NCI-H2196 treated with DMSO at 0.1 percent for 48 hours (cell line): ENCODE results near the gene GGT6.

Source experiments
- DNase-seq: peaks from one replicate; lab custom pipeline; 2025; ENCODE audit not compliant: unreplicated experiment; lab: John Stamatoyannopoulos, UW

The GGT6 gene

DNA sequence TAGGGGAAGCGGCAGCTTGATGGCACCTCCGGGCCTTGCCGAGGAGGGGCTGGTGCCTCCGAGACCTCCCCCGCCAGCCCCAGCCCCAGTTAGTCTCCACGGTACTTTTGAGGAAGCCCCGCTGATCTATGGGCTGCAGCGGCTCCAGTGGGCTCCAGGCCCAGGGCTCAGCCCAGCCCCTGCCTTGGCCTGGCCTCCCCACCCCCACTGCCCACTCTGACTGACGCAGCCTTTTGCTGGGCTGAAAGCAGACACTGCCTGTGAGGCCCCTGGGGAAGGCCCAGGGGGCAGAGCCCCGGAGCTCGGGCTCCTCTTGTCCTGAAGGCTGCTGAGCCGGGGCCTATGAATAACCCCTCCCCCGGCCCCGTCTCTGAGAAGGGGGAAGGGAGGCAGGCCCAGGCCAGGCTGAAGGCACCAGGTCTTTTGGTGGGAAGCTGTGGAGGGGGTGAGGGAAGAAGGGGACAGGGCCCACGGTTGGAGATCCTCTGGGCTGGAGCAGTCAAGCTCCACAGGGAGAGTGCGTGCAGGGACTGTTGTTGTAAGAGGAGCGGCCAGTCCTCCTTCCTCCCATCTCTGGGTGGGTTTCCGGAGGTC is 16.4 kb upstream of the GGT6 start:
- no peak for DNase-seq

DNA sequence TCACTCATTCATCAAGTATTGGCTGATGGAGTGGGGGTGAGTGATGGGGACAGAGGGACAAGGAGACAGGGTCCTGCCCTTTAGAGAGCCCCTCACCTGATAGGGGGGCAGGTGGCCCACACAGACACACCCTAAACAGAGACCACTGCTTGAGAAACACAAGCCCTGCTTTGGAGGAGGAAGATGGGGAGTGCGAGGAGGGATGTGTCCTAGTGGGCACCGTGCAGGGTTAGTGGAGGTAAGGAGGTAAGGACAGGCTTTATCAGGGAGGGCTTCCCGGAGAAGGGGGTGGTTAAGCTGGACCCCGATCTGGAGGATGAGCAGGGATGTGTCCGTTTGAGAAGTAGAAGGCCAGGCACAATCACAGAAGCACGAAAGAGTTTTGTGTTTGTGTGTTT is 15.8 kb upstream of the GGT6 start:
- DNase-seq, result no peak

DNA sequence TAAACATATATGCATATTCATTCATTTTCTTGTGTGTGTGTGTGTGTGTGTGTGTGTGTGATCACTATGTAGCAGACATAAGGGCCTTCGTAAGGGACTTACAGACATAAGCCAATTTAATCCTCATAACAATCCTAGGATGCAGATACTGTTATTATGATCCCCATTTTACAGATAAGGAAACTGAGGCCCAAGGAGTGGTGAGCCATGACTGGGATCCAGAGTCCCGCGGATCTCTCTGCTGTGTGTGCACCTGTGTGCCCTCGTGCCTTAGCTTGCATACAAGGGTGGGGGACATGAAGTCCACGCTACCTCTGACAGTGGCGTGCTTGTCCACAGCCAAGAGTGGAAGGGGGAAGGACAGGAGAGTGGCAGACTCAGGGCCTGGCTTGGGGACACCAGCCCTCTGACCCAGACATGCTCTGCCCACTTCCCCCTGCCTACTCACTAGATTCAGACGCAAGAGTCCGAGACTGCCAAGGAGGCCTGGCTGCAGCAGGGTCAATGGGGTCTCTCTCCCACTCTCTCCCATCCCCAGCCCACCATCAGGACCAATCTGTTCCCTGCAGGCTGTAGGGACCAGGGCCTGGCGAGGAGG is 14.2 kb upstream of the GGT6 start:
- no peak for DNase-seq

DNA sequence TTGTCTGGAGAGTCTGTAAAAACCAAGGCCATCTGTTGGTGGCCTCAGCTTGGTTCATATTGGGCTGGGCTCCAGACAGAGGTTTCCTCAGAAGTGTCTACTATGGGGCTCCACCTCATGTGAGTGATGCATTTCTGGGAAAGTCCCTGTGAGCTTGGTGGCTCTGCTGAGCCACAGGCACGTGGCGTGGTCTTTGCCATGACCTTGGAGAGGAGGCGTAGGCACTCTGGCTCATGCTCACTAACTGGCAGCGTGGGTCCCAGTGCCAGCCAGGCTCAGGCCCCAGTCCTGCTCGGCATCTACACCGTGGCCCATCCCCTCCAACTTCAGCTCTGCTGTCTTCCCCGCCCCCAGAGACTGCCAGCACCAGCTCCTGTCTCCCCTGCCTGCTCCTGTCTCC is 13.3 kb upstream of the GGT6 start:
- DNase-seq, result no peak

DNA sequence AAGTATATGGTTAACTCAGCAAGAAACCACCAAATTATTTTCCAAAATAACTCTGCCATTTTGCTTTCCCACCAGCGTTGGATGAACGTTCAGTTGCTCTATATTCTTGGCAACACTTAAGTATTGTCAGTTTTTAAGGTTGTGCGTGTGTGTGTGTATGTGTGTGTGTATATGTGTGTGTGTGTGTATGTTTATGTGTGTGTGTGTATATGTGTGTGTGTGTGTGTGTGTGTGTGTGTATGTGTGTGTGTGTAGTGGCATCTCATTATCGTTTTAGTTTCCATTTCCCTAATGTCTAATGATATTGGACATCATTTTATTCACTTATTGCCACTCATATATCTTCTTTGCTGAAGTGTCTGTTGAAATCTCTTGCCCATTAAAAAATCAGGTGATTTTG is 12.7 kb upstream of the GGT6 start:
- DNase-seq, result no peak

DNA sequence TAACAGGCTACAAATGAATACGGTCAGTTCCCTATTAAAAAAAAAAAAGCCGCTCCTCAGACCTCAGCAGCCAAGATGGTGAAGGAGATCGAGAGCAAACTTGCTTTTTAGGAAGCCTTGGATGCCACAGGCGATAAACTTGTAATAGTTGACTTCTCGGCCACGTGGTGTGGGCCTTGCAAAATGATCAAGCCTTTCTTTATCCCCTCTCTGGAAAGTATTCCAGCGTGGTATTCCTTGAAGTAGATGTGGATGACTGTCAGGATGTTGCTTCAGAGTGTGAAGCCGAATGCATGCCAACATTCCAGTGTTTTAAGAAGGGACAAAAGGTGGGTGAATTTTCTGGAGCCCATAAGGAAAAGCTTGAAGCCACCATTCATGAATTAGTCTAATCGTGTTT is 11.8 kb upstream of the GGT6 start:
- no peak for DNase-seq

DNA sequence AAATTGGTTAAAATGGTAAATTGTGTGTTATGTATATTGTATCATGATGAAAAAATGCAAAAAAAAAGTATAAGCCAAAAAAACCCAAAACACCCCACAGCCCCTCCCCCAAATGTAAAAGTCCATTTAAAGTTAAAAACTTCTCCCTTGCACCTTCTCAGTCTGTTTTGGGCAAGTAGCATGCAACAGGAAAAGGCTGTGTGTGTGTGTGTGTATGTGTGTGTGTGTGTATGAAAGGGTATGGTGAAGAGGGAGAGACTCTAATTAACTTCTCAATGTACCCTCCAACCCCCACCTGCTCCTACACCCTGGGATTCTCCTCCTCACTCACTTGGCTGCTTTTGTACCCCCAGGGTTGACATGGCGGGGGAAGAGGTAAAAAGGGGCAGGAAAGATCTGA is 9.2 kb upstream of the GGT6 start:
- no peak for DNase-seq

DNA sequence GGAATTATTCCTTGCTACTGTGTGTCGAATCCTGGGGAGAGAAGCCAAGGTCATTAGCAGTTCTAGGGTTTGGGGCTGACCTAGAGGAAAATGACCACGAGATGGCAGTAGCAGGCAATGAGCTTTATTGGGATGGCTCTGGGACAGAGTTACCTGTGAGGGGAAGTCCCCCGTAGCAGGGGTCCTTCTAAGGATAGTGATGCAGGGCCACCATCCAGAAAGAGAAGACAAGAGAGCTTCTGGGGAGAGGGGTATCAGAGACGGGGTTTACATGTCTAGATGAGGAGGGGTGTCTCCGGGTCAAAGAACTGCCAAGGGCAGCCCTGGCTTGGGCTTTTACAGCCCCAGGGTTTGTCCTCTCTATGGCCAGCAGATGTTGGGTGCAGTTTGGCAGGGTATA is 6.4 kb upstream of the GGT6 start:
- DNase-seq, result no peak

DNA sequence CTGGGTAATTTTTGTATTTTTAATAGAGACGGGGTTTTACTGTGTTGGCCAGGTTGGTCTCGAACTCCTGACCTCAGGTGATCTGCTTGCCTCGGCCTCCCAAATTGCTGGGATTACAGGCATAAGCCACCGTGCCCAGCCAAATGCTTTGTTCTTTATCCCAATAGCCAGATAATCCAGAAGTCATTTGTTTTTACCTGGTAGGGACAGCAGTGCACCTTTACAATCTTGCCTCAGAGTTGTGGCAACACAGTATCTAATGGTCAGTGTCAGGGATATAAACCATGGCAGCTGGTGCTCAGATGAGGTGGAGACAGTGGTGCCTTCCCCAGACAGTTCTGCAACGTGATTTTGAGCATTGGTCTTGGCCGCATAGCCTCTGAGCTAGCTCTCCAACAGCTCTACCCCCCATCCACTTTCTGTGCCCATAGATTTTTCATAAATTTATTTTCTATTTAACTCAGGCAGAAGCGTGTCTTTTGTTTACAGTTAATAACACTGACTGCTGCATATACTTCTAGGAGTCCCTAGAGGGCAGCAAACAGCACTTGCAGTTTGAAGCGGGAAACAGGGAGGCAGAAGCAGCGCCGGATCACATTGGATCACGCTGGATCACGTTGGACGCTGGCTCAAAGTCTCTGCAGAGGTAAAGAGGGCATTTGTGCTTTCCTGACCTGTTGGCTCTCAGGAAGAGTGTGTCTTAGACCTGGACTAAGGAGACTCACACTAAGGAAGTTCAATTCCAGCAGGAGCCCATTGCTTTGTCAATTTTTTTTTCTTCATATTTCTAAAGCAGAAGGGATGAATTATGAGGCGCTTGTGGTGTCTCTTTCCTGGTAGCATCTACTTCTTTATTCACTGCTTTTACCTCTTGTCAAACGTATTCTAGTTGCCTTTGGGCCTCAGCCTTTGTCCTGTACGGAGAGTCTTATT is 5.1 kb upstream of the GGT6 start:
- DNase-seq, result peak; percentile 69

DNA sequence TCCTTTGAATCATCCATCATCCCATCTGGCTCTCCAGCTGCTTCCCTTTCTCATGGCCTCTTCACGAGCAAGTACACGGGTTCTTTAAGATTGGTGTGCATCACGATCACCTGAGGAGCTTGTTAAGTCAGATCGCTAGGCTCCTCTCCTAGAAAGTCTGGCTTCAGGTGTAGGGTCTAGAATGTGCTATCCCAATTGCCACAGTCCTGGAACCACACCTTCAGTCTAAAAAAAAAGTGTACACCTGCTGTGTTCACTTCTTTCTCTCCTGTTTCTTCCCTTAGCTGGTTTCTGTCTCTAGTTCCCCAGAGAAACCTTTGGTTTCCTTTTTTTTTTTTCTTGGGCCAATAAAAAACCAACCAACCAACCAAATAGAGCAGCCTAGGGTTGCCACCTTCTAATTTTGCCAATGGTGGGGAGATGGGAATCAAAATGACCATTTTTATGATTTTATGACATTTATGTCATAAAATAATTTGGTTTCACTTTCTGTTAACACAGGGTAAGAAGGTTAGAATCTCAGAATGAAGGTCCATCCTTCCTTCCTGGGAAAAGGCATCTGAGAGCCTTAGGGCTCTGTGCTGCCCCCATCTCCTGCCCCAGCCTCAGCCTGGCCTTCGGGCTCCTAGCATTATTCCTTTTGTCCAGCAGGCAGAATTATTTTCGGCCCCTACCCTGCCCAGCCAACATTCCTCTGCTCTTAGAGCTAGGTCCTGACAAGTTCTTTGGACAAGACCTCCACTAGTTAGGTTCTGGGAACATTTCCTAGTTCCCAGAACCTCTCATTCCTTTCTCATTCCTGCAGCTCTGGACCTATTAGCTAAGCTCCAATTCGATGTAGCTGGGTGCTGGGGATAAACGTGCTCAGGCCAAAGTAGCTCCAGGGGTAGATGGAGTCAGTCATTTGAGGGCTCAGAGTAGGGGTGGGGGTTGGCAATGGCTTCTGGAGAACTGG is 1.9 kb upstream of the GGT6 start:
- DNase-seq, result no peak

DNA sequence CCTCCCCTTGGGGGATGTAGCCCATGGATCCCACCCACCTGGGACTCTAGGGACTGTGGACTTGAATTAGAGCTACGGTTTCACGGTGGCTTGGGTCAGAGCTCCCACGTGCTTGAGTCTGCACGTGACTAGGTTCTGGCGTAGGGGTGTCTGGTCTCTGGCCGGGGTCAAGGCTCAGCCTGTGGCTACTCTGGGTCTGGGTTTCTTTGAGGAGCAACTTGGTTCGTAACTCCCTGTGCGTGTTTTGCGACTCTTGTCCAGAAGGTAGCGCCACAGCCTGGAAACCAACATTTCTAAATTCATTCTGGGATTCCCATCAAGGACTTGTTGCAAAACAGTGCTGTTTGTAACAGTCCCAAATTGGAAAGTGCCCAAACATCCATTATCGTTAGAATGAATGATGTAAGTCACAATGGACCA is 470 bp upstream of the GGT6 start:
- DNase-seq, result no peak

DNA sequence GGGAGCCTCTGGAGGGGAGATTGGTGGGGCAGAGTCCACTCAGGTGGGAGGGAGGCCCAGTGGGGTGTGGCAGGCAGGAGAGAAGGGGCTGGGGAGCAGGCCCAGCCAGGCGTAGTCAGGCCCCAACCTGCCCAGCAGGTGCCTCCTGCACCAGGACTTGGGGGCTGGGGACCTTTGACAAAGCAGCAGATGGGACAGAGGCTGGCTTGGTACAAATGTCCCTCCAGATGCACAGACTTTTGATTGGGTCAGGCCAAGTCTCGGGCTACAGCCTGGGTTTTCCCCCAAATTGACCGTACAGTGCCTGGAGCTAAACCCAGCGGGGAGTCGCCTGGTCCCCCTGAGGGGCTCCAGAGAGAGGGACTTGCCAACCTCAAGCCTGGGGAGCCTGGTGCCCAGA is 411 bp downstream of the GGT6 start:
- no peak for DNase-seq

DNA sequence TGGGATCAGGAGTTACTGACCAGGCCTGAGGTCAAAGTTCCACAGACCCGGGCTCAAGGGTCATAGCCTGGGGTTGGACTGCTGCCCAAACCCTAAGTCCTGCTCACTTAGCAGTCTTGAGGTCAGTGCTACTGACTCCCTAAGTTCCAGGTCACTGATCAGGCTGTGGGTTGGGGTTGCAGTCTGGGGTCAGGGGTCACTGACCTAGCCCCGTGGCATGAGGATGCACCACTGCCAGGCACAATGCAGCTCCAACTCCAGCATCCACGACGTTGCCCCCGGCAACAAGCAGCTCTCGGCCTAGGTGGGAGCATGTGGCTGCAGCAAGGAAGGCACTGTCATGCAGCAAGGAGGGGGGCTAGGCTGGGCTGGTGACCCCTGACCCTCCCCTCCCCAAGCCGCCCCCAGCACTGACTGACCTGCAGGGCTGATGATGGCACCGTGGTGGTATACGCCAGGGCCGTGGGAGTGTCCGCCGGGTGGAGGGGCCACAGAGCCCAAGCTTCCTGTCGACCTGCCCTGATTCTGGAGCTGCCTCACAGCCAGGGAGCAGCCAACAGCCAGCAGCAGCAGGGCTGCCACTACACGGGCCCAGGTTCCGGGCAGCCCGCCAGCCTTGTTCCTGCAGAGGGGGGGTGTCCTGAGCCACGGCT is 1.1 kb downstream of the GGT6 start:
- no peak for DNase-seq

DNA sequence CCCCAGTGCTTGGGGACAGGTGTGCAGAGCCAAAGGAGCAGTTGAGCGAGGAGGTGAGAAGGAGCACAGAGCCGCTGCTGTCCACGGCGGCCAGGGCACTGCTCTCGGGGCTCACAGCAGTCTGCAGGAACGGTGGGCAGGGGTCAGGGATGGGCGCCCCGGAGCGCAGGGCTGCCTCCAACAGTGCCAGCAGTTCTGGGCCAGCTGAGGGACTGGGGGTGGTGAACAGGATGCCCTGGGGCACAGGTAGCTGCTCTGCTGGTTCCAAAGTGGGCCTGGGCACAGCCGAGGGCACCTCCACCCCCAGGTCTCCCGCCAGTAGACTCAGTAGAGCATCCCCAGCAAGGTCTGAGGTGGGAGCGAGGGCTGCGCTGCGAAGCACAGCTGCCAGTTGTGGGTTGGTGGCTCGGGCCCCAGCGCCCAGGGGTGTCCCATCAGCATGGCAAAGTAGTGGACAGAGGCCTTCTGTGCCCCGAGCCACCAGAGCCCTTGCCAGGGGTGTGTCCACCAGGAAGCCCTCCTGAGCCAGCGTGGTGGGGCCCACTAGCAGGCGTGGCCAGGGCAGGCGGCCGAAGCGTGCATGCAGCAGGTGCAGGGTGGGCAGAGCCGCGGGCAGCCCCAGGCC is 1.9 kb downstream of the GGT6 start:
- no peak for DNase-seq

DNA sequence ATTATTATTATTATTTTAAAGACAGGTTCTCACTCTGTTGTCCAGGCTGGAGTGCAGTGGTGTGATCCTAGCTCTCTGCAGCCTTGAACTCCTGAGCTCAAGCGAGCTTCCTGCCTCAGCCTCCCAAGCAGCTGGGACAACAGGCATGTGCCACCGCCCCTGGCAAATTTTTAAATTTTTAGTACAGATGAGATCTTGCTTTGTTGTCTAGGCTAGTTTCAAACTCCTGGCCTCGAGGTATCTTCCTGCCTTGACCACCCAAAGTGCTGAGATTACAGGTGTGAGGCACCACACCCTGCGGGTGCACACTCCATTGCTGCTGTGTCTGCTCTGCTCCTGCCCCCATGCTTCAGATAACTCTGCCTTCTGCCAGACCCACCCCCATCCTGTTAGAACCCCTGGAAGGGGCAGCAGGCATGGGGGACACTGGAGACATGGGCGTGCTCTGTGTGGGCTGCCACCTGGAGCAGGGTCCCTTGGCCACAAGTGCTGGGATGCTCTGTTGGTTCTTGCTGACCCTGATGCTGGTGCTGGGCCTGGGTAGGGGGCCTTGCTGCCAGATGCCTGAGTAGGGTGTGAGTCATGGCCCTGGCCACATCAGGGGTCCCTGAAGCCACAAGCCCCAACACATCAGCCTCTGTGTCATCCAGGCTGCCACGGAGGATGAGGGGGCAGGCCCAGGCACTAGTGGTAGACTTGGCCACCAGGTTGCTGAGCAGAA is 2.6 kb downstream of the GGT6 start:
- DNase-seq, result no peak

DNA sequence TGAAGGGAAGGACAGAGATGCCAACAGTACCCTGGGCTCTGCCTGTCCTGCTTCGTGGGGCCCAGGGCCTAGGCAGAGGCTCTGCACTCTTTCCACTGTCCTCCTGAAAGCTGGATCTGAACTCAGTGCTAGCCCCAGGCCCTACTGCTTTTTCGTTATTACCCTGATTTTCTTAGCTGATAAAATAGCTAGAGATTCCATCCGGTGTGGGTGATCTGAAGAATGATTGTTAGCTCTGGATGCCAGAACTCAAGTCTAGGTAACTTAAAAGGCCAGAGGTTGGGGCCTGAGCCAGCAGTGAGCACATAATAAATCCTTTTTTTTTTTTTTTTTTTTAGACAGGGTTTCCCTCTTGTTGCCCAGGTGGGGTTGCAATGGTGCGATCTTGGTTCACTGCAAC is 3.4 kb downstream of the GGT6 start:
- no peak for DNase-seq

DNA sequence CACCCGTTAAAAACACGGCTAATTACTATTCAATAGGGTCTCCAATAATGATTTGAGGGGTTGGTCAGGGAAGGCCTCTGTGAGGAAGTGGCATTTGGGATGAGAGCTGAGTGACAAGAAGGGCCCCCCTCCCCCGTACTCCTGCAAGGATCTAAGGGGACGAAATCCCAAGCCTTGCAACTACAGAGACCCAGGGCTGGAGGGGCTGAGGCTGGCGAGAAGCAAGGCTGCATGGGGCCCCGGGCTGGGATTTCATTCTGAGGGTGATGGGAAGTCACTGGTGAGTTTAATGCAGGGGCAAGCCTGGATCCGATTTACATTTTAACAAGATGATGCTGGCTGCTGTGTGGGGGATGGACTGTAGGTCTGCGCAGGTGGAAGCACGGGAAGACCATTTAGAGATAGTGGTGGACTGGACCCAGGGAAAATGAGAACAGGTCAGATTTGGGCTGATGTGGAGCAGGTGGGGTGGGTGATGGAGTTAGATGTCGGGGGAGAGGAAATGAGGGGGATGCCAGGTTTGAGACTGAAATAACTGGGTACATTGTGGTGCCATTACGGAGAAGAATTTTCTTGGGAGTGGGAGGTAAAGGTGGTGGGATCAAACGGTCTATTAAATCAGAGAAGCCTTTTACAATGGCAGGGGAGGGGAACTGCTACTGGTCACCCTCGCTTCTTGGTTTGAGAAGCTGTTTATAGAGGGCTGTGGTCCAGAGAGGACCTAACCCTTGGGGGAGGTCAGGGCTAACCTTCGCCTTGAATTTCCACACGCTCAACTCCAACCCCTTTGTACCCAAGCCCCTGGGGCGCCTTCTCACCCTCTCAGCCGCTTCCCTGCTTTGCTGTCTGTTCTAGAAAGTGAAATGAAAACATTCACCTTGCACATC is 4.3 kb downstream of the GGT6 start:
- no peak for DNase-seq

DNA sequence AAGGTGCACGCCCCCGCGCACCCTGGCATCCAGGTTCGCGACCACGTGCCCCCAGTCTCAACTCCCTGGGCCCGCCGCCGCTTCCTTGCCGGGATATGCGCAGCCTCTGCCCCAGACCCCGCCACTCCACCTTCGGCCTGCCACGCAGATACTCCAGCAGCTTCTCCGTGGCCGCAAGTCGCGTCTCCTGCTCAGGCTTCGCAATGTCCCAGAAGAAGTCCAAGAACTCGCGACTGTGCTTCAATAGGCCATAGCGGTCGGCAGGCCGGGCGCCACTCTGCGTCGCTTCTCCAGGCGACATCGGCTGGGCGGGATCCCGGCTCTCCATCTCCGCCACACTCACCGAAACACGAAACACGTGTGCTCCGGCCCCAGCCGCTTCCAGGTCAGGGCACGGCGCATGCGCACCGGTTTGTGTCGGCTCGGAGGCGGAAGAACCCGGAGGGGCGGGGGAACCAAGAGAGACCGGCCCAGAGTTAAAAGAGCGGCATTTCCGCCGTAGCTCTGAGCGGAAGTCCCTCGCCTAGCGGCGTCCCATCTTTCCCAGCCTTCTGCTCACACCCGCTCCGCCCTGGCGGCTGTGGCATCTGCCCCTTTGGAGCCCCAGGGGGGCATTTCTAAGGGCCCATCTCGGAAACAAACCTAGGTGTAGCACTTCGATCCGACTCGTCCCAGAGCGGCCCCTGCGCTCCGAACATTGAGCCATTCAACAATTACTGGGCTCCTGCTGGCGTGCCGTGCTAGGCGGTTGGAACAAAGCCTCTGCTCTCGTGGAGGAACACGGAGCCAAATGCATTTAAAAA is 5.2 kb downstream of the GGT6 start, which contains the start of gene MYBBP1A:
Gene MYBBP1A (minus strand): TSS at position 388 of the 803 bp plus-strand sequence. CDS start 60 bp downstream, at position 328.
- DNase-seq, result peak; percentile 74
